GM10266 (cell line): ENCODE data around the gene UNC119B.

Experiments
- DNase-seq: peaks from one replicate; pipeline ENCODE4 v3.0.0; 2012; ENCODE audit errors: extremely low spot score
- TF ChIP-seq, protein P1 (sequence below): IDR thresholded peaks from 2 replicates; pipeline ENCODE4 v1.5.1; 2012; ENCODE audit warnings: mild to moderate bottlenecking, low read depth; ENCODE audit not compliant: control insufficient read depth, insufficient read depth; ENCODE audit errors: missing control alignments

UNC119B gene

DNA sequence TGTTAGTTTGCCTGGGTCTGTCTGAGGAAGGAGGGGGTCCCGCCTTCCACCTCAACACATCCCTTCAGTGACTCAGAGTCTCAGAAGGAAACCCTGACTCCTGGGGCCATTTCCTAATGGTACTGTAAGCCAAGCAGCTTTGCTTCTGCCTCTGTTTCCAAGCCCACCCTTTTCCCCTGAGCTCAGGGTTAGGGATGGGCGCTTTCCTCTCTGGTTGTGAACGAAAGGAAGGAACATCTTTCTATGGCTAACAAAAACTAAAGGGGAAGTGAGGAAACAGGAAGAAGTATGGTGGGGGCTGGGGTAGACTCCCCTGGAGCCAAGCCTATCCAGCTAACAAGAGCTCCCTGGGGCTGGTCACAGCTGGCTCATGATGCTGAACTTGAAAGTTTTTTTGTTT lies 11.6 kb upstream of the UNC119B start:
- TF ChIP-seq, protein P1, sequence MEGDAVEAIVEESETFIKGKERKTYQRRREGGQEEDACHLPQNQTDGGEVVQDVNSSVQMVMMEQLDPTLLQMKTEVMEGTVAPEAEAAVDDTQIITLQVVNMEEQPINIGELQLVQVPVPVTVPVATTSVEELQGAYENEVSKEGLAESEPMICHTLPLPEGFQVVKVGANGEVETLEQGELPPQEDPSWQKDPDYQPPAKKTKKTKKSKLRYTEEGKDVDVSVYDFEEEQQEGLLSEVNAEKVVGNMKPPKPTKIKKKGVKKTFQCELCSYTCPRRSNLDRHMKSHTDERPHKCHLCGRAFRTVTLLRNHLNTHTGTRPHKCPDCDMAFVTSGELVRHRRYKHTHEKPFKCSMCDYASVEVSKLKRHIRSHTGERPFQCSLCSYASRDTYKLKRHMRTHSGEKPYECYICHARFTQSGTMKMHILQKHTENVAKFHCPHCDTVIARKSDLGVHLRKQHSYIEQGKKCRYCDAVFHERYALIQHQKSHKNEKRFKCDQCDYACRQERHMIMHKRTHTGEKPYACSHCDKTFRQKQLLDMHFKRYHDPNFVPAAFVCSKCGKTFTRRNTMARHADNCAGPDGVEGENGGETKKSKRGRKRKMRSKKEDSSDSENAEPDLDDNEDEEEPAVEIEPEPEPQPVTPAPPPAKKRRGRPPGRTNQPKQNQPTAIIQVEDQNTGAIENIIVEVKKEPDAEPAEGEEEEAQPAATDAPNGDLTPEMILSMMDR = no peak
- no peak for DNase-seq

DNA sequence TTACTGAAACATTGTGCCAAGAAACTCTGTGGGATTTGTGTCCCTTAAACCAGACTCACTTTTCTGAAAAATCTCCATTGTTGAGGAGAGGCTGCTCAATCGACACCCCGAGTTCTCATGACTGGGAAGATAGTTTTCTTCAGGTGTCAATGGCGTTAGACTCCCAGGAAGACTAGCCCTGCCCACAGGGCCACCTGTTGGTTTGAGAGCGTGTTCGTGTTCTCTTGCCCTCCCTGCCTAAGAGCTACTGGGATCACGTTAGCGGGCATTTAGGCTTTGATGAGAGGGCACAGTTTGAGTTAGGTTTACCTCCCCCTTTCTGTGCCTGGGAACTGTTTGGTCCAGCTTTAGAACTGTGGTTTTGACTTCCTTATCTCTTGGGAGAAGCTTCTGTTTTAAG lies 10.7 kb upstream of the UNC119B start:
- DNase-seq = no peak
- TF ChIP-seq, protein P1 = no peak

DNA sequence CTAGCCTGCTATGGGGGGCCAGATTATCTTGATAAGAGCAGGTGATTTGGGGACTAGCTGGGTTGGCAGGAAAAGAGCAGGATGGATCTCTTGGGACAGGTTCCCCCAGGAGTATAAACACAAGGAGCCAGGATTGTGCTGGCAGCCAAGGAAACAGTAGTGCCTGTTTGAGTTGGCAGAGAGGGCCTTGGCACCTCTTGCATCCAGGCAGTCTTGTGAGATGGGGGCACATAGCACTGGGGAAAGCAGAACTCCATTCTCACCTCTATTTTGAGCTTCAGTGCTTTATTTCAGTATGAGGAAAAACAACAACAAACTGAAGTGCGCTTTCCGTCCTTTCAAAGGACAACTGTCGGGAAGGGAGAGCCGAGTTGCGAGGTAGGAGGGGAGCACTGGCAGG lies 9.4 kb upstream of the UNC119B start:
- DNase-seq = no peak
- TF ChIP-seq, protein P1 = no peak

DNA sequence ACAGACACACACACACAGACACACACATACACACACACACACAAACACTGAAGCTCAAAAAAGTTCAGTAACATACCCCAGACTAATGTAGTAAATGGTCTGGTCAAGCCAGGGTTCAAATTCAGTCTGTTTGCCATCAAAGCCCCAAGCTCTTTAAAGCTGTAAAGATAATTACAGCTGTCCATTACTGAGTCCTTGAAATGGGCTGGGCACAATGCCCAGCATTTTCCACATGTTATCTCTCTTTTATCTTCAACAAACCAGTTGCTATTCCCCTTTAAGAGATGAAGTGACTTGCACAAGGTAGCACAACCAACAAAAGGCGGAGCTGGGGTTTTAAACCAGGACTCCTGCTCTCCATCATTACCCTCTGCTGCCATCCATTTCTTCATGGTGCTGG lies 7.6 kb upstream of the UNC119B start:
- no peak for DNase-seq
- TF ChIP-seq, protein P1 = no peak

DNA sequence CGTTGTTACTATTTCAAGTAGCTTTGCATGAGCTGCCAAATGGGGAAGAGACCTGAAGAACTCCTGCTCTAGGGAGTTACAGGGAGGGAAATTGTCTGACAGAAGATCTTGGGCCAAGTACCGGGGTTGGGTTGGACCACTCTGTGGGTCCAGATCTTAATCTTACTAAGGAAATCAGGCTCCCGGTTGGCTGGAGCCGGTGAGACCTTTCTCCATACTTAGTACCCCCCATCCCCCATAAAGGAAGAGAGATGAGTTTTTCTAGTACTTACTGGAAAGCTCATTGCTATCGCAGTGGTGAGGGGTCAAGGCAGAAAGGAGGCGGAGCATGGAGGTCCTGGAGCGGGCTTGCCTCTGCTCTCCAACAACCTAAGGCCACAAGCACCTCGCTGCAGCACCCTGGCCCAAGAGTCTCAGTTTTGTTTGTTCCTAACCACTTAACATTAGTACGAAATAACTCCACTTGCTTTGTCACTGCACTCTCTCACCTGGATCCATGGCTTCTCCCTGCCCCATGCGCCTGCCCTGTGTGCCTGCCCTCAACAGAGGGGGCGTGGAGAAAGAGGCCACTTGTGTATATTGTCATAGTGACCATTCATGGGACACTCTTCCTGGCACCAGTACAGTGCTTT lies 6.8 kb upstream of the UNC119B start:
- DNase-seq = no peak
- TF ChIP-seq, protein P1 = no peak

DNA sequence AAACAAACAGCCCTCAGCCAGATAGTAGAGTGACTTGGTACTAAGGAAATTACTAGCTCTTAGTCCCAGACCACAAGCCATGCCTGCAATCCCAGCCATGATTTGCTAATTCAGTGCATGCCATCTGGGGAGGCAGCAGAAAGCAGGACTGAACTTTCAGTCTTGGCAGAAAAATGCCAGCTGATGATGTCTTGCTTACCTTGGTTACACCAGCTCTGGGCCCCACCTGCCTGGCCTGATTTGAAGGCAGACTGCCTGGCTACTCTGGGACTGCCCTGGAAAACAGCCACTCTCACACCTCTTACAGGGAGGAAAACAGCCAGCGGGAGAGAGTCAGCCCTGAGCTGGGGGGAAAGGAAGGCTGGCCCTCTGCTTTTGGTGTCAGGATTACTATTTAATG lies 4.6 kb upstream of the UNC119B start:
- no peak for DNase-seq
- TF ChIP-seq, protein P1 = no peak

DNA sequence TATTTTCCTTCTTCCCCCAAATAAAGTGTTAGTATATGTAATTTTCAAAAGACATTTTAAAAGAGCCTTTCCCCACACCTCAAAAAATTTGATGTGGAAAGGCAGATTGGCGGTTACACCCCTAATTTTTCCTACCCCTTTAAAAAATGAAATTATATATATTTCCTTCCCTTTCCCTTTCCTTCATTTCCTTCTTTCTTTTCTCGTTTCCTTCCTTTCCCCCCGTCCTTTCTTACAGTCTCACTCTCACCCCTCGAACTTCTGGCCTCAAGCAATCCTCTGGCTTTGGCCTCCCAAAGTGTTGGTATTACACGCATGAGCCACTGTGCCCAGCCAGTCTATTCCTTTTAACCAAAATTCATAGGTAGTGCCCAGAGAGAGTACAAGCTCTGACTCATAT lies 4.2 kb upstream of the UNC119B start:
- TF ChIP-seq, protein P1 = no peak
- DNase-seq = no peak
